Measurements from ENCODE around the gene PCDH9.

PCDH9 gene

DNA sequence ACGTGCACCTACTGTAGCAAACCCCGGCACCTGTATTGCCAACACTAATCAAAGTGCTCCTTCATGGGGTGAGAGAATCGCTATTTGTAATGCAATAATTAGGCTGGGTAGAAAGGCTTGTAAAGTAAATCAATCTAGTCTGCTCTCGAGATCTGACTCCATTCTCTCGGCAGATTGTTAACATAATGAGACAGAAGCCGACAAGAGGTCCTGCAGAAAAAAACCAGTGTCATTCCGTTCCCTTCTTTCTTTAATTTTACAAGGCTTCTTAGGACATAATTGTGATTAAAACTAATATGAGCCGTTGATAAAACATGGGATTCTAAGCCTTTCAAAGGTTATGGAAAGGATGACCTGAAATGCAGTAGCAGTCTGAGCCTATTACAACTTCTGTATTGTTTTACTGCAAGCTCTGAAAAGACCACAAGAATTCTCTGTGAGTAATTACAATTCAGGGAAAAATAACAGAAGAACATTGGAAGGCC, 530.0 kb downstream of the PCDH9 start:
- TF ChIP-seq, protein P1, sequence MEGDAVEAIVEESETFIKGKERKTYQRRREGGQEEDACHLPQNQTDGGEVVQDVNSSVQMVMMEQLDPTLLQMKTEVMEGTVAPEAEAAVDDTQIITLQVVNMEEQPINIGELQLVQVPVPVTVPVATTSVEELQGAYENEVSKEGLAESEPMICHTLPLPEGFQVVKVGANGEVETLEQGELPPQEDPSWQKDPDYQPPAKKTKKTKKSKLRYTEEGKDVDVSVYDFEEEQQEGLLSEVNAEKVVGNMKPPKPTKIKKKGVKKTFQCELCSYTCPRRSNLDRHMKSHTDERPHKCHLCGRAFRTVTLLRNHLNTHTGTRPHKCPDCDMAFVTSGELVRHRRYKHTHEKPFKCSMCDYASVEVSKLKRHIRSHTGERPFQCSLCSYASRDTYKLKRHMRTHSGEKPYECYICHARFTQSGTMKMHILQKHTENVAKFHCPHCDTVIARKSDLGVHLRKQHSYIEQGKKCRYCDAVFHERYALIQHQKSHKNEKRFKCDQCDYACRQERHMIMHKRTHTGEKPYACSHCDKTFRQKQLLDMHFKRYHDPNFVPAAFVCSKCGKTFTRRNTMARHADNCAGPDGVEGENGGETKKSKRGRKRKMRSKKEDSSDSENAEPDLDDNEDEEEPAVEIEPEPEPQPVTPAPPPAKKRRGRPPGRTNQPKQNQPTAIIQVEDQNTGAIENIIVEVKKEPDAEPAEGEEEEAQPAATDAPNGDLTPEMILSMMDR (IDR thresholded peaks at IDR 0.05; ENCODE audit: borderline replicate concordance, control extremely low read depth, extremely low read depth, insufficient read depth, missing control alignments), result no peak
- in situ Hi-C loops (cut with MboI; ENCODE audit: low sequenced_read_pairs, unreplicated experiment), result no loop called here
- DNase-seq (ENCODE audit: low spot score), result no peak

DNA sequence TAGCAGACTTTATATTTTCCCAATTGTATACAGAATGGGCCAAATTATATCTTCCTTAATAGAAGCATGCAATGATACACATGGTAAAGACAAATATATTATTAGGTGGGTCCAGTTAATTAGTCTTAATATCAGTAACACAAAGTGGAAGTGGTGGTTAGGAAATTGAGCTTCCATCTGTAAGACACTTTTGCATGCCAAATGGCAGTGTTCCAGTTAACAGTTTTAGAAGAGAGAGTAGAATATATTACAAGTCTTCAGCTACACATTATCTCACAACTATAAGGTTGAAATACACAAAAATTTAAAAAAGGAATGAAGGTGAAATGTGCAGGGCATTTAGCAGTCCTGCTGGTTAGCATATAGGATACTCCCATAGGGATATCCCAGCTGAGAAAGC, 536.5 kb downstream of the PCDH9 start:
- in situ Hi-C loops (cut with MboI; ENCODE audit: low sequenced_read_pairs, unreplicated experiment), result no loop called here
- DNase-seq (ENCODE audit: low spot score), result no peak
- TF ChIP-seq, protein P1 (IDR thresholded peaks at IDR 0.05; ENCODE audit: borderline replicate concordance, control extremely low read depth, extremely low read depth, insufficient read depth, missing control alignments), result no peak

- DNase-seq (ENCODE audit: low spot score), result no peak
- in situ Hi-C loops (cut with MboI; ENCODE audit: low sequenced_read_pairs, unreplicated experiment), result no loop called here
- TF ChIP-seq, protein P1 (IDR thresholded peaks at IDR 0.05; ENCODE audit: borderline replicate concordance, control extremely low read depth, extremely low read depth, insufficient read depth, missing control alignments), result no peak
Measured at GRCh38 chr13:66691149-66691548, 539.0 kb downstream of the PCDH9 start.

DNA sequence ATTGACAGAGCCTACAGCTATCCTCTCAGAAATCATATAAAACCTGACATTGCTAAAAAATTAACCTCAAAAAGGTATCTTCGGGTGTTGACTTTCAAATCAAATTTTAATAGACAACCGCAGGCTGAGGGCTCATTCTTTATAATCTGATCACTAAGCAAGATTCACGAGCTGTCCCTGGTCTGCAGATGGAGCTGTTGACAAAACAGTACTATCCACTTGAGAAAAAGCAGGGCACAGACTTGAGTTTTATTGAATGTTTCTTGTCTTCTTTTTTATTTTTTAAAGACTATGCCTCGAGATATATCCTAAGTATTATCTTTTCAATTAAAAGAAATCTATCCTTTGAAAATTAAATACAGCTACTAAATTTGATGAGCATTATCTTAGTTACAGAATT, 540.5 kb downstream of the PCDH9 start:
- TF ChIP-seq, protein P1 (IDR thresholded peaks at IDR 0.05; ENCODE audit: borderline replicate concordance, control extremely low read depth, extremely low read depth, insufficient read depth, missing control alignments), result no peak
- no peak for DNase-seq (ENCODE audit: low spot score)
- in situ Hi-C loops (cut with MboI; ENCODE audit: low sequenced_read_pairs, unreplicated experiment), result no loop called here

- DNase-seq (ENCODE audit: low spot score), result no peak
- TF ChIP-seq, protein P1 (IDR thresholded peaks at IDR 0.05; ENCODE audit: borderline replicate concordance, control extremely low read depth, extremely low read depth, insufficient read depth, missing control alignments), result no peak
- in situ Hi-C loops (cut with MboI; ENCODE audit: low sequenced_read_pairs, unreplicated experiment), result no loop called here
Measured at GRCh38 chr13:66689037-66689619, 541.0 kb downstream of the PCDH9 start.

GRCh38 chr13:66681403-66681802, 548.7 kb downstream of the PCDH9 start:
- DNase-seq (ENCODE audit: low spot score), result no peak
- TF ChIP-seq, protein P1 (IDR thresholded peaks at IDR 0.05; ENCODE audit: borderline replicate concordance, control extremely low read depth, extremely low read depth, insufficient read depth, missing control alignments), result no peak
- in situ Hi-C loops (cut with MboI; ENCODE audit: low sequenced_read_pairs, unreplicated experiment), result no loop called here

All from GM13976 (cell line).